Dedifferentiated amniotic fluid mesenchymal stem cell (primary cell): ENCODE results near the gene REV3L.

Experiments
- DNase-seq: peaks from one replicate; pipeline ENCODE4 v3.0.0-alpha.2; 2016; ENCODE audit errors: extremely low spot score

Gene REV3L

DNA sequence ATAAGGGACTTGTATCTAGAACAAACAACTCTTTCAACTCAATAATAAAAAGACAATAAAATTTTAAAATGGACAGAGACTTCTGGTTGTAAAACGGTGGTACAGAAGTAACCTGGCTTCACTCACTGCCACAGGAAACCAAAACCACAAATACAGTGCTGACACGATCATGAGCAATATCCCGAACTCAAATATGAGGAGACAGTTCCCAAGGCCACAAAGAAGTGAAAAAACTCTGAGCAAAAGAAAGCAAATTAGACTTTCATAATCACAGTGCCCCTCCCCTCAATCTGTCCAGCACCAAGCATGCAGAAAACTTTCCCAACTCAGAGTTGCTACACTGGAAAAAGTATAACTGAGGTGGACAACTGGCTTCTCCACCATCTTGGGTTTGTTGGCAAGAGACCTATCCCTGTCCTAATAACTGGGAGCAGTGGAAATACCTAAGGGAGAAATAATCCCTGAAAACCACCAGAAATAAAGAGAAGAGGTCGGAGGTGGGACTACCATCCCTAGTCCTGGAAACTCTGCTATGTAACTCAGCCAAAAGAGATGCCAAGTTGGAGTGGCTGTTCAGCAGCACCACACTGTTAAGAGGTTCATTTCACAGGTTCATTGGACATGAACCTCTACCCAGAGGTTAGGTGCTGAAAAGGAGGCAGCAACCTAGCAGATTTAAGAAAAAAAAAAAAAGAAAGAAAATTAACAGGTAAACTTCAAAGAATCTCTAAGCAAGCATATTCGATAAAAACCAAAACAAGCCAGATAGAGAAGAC is 55.5 kb downstream of the REV3L start:
- peak; percentile 39 for DNase-seq

DNA sequence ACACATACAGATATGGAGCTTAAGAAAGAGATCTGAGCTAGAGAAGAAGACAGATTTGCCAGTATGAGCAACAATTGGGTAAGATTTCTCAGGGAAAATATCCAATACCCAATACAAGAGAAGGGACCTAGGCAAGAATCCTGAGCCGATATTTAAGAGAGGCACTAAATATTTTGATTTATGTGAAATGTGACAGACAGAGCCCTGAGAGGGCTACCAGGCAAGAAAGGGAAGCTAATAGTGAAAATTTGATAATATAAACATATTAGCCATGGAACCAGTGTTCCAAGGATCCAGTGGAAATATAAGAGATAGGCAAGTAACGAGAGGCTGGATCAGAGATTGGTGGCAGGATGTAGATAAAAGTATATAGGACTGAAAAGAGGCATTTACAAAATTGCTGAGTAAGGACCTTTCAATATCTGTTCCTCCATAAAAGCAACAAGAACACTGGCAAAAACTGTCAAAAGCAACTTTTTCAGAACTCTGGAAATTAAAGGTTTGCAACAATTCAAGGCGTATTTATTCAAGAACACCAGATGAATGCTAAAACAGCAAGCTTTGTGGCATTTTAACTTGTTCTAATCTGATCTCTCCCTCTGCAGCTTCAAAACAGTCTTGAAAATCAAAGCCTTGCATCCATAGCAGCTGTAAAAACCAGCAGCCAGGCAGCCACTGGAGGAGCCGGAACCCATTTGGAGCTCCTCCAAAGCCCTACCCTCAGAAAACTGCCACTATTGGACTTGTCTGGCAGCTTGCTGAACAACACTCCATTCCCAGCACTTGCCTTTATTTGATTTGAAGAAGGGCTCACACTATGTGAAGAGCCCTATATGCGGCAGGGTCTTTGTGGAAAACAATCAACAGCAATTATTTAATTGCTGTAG is 58.8 kb downstream of the REV3L start:
- no peak for DNase-seq

DNA sequence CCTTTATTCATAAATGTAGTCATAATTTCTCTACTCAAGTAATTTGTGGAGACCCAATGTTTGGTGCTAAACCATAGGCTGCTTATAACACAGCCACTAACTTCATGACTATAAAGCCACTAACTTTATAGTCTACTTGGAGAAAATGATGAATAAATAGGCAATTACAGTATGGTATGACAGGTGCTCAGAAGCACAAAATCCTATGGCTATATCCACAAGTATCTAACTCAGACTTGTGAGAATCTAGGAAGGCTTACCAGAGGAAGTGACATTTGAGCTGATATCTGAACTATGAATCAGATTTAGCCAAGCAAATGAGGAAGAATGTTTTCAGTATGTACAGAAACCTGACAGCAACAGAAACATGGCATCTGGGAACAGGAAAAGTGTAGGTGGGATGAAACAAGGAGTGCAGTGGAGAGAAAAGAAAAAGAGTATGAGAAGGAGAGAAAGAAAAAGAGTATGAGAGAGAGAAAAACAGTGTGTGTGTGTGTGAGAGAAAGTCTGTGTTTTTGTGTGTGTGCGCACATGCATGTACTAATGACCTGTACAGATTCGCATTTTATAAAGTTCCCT is 59.9 kb downstream of the REV3L start:
- no peak for DNase-seq

DNA sequence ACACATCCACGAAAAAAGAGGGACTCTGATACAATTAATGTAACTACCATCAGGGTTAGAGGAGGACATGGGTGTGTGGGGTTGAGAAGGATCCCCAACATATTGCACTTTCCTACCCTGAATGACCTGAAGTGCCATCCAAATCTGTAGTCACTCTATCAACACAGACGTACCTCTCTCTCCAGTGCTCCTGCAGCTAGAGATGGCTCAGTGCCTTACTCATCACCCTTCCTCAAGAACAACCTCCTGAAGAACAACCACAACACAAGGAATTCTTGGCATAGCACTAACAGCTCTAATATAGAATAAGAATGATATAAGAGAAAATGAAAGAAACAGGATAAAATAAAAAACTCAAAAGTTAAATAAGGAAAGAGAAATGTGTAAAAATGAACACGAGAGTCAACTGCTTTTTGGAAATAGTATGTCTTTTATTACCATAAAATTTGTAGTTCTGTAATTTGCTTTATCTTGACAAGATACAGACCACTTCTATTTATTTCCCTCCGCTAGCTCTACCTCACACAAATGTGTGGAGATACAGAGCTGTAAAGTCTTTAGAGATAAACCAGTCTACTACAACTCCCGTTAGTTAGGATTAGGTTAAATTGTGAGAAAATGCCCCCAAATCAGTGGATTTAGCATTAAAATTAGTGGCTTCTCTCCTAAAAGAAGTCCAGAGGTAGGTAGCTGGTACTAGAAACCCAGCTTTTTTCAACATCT is 63.9 kb downstream of the REV3L start:
- DNase-seq = no peak

DNA sequence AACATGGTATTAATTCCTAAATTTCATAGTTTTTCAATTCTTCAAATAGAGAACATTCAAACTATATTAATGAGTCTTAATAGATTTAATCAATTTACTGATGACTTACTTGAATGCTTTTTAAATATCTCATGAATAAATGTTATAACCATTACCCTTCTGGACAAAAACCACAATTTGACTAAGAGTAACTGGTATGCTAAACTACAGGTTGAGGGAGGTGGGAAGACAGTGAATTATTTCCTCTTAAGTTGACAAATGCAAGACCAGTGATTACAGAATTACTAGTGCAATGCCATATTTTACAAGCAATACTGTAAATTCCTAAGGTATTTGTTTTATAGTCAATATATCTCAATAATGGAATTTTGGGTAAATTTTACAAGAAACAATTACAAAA is 65.1 kb downstream of the REV3L start:
- DNase-seq = no peak

DNA sequence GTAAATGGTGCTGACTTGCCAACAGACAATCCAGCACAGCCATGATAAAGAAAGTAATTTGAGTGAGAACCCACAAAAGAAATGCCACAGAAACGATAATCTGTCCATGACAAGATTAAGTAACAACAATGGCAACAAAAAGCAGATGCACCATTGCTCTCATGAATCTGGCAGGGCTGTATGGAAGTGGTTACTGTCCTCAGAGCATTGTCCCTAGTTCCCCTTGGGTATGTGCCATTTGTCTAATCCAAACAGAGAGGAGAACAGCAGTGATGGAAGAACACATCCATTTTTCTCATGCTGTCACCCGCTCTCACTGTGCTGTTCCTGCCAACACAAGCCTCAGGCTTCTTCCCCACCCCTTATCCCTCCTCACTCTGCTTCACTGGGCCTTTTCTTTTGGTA is 65.8 kb downstream of the REV3L start:
- no peak for DNase-seq

DNA sequence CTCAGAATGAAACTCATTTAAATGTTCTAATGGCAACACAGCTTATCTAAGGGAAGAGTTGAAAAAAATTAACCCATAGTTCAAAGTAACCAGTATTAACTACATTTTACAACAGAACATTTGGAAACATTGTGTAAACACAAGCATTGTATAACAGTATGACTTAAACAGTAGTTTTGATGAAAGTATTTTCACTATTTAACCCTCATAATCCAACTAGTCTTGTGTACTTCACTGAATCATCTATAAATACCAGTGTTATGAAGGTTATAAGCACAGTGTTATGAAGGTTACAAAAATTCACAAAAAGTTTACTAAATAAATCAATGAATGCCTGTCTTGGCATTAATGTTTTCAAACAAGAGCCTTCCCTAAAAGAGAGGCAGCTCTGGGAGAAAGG is 66.5 kb downstream of the REV3L start:
- DNase-seq = no peak

DNA sequence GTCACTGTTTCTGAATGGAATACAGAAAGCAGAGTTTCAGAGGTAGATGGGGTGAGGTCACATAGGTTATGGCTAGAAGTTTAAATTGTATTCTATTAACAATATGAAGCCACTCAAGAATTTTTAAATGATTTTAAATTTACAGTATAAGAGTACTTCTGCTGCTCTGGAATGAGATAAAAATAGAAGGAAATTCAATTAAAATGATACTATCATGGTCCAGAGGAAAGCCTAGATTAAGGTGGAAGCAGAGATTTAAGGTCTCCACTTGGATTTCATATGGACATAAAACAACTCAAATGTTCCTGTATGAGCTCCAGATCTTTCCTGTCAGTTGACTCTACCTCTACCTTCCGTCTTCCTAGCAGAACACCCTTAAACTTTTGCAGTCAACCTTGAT is 68.6 kb downstream of the REV3L start:
- DNase-seq = no peak

DNA sequence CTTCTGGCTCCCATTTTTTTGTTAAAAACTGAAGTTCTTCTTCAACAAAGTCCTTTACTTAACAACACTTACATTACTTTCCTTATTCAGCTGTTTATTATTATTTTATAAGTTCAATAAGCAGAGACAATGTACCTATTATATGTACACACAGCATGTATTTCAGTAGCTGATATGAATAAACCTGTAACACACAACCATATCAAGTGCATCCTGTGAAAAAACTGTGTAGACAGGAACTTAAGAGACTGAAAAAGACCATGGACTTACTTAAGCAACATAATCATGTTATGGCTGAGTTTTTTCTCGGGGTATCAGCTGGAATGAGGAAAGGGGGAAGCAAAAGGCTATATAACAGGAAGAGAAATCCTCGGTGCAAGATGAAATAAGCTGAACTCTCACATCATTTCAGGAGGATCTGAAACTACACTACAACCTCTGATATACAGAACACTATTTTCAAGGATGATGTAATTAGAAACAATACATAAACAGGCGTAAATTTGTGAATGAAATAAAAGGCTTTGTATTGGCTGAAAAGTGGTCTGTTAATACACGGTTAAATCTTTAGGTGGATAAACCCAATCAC is 70.9 kb downstream of the REV3L start:
- DNase-seq = no peak

DNA sequence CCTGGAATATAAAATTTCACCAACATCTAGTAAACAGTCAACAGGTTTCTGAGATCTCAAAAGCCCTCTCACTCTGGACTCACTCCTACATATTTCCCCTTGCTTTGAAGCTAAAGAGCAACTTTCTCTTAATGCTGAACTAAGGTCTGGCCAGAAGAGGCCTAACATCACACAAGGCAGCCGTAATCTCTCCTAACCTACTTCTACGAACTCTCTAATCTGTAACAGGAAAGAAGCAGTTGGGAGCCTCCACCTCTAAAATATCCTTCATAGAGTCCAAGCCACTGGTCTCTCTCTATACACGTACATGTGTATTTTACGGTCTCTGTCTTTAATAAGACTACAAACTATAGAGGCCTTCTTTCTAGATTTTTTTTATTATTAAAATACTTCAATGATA is 72.0 kb downstream of the REV3L start:
- no peak for DNase-seq

DNA sequence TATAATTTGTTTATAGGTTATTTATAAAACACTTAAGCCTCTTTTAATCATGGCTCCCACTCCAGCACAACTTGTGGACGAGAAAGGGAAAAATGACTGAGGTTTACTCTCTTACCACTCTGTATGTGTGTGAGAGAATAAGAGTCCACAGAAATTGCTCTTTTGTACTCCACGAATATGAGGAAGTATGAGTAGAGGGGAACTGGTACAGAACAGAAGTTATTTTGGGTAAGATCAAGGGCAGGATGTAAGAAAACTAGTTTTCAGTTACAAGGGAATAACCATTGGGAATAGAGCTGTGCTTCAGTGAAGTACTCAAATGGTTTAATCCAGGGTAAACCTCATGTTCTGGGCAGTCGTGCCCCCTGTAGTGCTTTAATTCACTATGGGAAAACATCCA is 72.6 kb downstream of the REV3L start:
- DNase-seq = no peak

DNA sequence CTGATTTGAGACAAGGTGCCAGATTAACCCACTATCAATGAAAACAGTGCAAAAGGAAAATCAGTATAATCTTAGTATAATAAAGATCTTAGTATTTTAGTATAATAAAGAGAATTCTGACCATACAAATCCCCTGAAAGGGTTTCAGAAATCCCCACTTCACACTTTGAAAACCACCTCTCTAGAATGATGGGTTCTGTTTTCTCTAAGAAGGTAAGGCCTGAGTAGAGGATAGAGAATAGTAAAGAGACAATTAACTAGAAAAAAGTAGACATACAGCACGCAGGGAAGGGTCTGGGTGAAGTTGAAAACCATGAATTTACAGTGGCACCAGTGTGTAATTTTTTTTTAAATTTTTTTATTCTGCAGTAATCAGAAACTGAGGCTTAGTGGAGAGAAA is 73.6 kb downstream of the REV3L start:
- no peak for DNase-seq

DNA sequence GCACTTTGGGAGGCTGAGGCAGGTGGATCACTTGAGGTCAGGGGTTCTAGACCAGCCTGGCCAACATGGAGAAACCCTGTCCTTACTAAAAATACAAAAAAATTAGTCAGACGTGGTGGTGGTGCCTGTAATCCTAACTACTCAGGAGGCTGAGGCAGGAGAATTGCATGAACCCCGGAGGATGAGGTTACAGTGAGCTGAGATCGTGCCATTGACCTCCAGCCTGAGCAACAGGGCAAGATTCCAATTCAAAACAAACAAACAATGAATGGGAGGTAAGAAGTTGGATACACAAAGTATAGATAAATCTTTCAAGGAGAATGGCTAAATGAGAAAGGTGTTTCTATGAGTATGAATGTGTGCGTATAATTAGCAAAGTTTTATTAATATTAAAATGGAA is 75.3 kb downstream of the REV3L start:
- no peak for DNase-seq

DNA sequence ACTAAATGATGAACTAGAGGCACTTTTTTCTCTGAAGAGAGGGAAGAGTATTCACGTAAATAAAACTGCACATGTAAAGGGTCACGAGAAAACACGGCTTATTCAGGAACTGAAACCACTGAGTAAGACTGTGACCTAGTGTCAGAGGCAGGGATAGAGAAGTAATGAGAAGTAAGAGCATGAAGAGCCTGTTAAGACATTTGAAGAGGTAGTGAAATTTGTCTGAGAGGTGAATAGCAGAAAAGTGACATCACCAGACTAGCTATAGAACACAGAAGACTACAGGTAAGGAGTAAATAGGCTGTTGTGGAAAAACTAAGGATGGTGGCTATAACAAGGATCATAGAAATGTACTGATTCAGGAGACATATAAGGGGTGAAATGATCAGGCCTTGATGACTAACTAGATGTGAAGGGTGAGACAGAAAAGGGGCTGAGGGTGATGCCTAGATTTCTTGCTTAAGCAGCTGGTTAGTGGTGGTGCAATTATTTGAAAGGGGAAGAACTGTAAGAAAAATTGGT is 76.8 kb downstream of the REV3L start:
- DNase-seq = no peak

DNA sequence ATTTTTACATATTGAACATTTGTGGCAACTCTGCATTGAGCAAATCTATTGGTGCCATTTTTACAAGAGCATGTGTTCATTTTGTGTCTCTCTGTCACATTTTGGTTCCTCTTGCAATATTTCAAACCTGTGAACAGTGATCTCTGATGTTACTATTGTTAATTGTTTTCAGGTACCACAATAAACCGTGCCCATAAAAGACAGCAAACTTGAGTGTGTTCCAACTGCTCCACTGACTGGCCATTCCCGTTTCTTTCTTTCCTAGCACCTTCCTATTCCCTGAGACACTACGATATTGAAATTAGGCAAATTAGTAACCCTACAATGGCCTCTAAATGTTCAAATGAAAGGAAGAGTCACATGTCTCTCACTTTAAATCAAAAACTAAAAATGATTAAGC is 79.6 kb downstream of the REV3L start:
- no peak for DNase-seq

DNA sequence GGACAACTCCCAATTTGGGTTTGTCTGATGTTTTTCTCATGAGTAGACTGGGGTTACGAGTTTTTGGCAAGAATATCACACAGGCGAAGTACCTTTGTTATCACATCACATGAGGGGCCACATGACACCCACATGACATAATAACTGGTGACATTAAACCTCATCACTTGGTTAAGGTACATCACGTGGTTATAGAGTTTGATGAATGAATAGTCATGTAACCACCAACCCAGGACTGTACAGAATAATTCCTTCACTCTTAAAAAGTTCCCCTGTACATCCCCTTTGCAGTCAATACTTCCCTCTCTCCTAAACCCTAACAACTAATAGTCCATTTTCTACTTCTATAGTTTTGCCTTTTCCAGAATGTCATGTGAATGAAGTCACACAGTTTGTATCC is 83.4 kb downstream of the REV3L start:
- DNase-seq = no peak

DNA sequence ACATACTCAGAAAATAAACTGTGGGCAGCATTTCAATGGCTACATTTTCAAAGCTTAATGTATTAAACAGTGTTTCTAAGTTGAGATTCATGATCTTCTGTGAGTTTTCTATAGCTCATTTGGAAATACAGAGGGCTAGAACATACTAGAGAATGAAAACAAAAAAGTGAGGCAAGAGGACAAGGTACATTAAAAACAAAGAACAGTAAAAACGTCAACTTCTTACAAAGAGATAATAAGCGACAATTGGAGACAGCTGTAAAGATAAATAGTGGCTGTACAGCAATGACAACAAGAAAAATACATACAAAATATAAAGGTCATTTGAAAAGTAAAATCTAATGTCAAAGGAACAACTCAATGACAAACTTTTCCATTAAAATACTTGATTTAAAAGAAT is 94.3 kb downstream of the REV3L start:
- DNase-seq = no peak

DNA sequence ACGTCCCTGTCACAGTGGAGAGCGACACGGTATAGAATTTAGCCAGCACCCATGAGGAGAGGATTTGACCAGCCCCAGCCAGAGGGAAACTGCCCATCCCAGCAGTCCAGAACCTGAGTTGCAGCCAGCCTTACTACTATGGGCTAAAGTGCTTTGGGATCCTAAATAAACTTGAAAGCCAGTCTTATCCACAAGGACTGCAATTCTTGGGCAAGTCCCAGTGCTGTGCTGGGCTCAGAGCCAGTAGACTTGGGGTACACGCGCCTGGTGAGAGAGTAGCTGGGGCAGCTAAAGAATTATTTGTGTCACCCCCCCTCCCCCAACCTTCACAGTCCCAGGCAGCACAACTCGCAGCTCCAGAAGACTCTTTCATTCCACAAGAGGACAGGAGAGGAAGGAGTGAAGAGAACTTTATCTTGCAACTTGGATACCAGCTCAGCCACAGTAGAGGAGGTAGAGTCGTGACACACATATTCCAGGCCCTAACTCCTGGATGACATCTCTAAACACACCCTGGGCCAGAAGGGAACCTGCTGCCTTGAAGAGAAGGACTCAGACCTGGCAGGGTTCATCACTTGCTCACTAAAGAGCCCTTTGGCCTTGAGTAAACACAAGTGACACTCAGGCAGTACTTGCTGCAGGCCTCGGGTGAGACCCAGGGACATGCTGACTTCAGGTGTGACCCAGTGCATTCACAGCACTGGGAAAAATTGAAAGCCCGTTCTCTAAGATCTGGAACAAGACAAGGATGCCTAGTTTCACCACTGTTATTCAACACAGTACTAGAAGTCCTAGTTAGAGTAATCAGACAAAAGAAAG is 100.3 kb downstream of the REV3L start:
- no peak for DNase-seq

DNA sequence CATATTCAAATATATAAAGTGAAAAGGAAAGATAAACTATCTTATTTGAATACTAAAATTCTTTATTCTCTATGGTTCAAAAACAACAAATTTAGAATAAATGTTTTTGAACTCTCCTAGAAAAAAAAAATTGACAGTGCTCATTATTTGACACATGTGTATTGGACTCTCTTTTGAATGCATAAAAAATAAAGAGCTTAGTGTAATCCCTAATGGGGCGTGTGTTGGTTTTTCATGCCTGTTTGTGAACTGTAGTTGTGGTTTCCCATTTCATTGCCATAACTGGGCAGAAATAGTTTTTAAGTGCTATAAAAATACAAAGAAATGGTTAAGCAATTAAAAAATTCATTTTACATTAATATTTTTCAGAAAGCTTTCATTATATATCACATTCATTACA is 101.3 kb downstream of the REV3L start:
- no peak for DNase-seq

DNA sequence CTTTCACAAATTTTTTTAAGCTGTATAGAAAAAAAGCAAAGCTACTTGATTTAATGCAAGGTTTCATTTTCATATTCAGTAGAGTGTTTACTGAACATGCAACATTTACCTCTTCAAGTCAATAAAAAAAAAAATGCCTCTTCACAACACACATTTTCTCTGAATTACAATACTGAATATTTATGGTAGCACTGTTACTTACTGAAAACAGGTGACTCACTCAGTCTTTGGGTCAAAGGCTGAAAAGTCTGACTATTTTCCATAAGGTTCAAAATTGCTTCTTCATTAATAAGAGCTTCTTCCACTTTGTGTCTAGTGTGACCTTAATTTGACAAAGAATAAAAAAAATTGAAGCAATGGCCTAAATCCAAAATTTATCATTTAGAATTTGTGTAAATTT is 101.9 kb downstream of the REV3L start:
- no peak for DNase-seq

DNA sequence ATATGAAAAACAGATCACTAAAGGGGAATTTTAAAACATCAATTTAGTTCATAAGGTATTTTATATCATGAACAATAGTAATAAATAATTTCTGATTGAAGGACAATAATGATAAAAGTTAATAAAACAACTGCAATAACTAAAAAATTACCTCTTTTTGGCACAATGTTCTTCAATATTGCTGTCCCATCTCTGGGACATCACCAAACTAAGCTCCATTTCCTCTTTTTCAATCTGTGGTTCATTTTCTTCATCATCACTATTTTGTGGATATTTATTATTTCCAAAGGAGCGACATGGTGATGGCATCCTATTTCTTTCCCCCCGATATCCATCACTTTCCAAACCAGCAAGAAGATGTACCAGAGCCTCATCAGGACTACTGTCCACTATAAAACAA is 103.2 kb downstream of the REV3L start:
- DNase-seq = no peak
